HepG2 (cell line): ENCODE measurements around the gene E2F1. TPM values are rescaled to one million over a fixed set of nuclear protein-coding genes. Genes with fewer than 3 reads are reported as not detected.

Source experiments
- FOXK1 ChIP-seq: sonication (generic); formaldehyde crosslinking; IDR thresholded peaks from 2 replicates; pipeline ENCODE4 v1.4.0; 2020; ENCODE audit warnings: low read depth, missing genetic modification reagents, borderline replicate concordance
- HNF1A ChIP-seq, 2 experiments: sonication (generic) in 1 of 2; formaldehyde crosslinking in 1 of 2; IDR thresholded peaks; 2 replicates each; pipeline versions ENCODE4 v1.4.0 to v1.6.1; 2016 to 2020; ENCODE audit warnings: borderline replicate concordance in 1 of 2, low read depth in 1 of 2, mild to moderate bottlenecking in 1 of 2, missing genetic modification reagents in 1 of 2
- MIER3 ChIP-seq: IDR thresholded peaks from 2 replicates; pipeline ENCODE4 v1.6.1; 2016; ENCODE audit warnings: missing compliant biosample characterization, borderline replicate concordance
- NBN ChIP-seq: fragments of 450-650 bp; conservative IDR thresholded peaks from 2 replicates; pipeline ENCODE4 v1.6.1; 2017
- NKX3-1 ChIP-seq: sonication (generic); formaldehyde crosslinking; IDR thresholded peaks from 2 replicates; pipeline ENCODE4 v1.5.0; 2020; ENCODE audit warnings: missing genetic modification reagents
- SMAD3 ChIP-seq: sonication (generic); formaldehyde crosslinking; IDR thresholded peaks from 2 replicates; pipeline ENCODE4 v1.4.0; 2020; ENCODE audit warnings: missing genetic modification reagents
- SNAPC4 ChIP-seq: sonication (generic); formaldehyde crosslinking; IDR thresholded peaks from 2 replicates; pipeline ENCODE4 v1.4.0; 2020; ENCODE audit warnings: mild to moderate bottlenecking, missing genetic modification reagents
- SUZ12 ChIP-seq: fragments of 150-350 bp; IDR thresholded peaks from 2 replicates; pipeline ENCODE4 v1.6.1; 2014; ENCODE audit warnings: low read depth, low read length
- ZBED4 ChIP-seq: sonication (generic); formaldehyde crosslinking; IDR thresholded peaks from 2 replicates; pipeline ENCODE4 v1.4.0; 2020; ENCODE audit warnings: missing genetic modification reagents, borderline replicate concordance
- ZNF350 ChIP-seq: sonication (generic); formaldehyde crosslinking; IDR thresholded peaks from 2 replicates; pipeline ENCODE4 v1.4.0; 2020; ENCODE audit warnings: mild to moderate bottlenecking, low read depth, missing genetic modification reagents, borderline replicate concordance
- ZNF598 ChIP-seq: sonication (generic); formaldehyde crosslinking; IDR thresholded peaks from 2 replicates; pipeline ENCODE4 v1.5.1; 2020; ENCODE audit warnings: mild to moderate bottlenecking, missing genetic modification reagents, borderline replicate concordance
- ZNF772 ChIP-seq: sonication (generic); formaldehyde crosslinking; IDR thresholded peaks from 2 replicates; pipeline ENCODE4 v1.5.0; 2020; ENCODE audit warnings: mild to moderate bottlenecking, missing genetic modification reagents
- ZNF792 ChIP-seq: IDR thresholded peaks from 2 replicates; pipeline ENCODE4 v1.6.1; 2016
- polyA plus RNA-seq, 8 experiments: library from polyadenylated mRNA; depleted of rRNA in 3 of 8; stranded (reverse) in 7 of 8; unstranded in 1 of 8; fragments of >200 nt; fragmentation: Illumina TruSeq in 4 of 8; extraction: Trizol in 4 of 8; gene quantifications; 2 replicates each; pipeline versions ENCODE4 v1.2.1 to v1.2.3, GENCODE V29; 2011 to 2016; ENCODE audit warnings: low read depth in 4 of 8, missing spikeins in 1 of 8, mixed read lengths in 1 of 8; ENCODE audit not compliant: insufficient read depth in 1 of 8
- total RNA-seq, 5 experiments: library from RNA; depleted of rRNA; stranded (reverse); fragments of >200 nt; fragmentation: Illumina TruSeq; extraction: Trizol; gene quantifications; 2 replicates each; pipeline ENCODE4 v1.2.3, GENCODE V29; 2016; ENCODE audit warnings: low read depth in 1 of 5

E2F1 gene
- total and polyA plus RNA-seq, 2 of the 13 experiments (the other 11 are each of a cell fraction or from before 2014, with no cell fraction given): 25.5 to 39.4 TPM

GRCh38 chr20:33663161-33664084 lies 22.8 kb downstream of the E2F1 start (continued):
- no peak for TF ChIP-seq ZBED4 (CRISPR knock-in tag)
- TF ChIP-seq ZNF772 (CRISPR knock-in tag): peak; percentile 97
- TF ChIP-seq ZNF350 (CRISPR knock-in tag): peak; percentile 90
- no peak for TF ChIP-seq SUZ12
- TF ChIP-seq ZNF598 (CRISPR knock-in tag): peak; percentile 98
- TF ChIP-seq SNAPC4 (CRISPR knock-in tag): no peak
- TF ChIP-seq ZNF792 (CRISPR knock-in tag): peak; percentile 83; the same call in 1 of the 2 replicates
- TF ChIP-seq SMAD3 (CRISPR knock-in tag): no peak
- no peak for TF ChIP-seq FOXK1 (CRISPR knock-in tag)
- no peak for TF ChIP-seq HNF1A (IDR thresholded peaks at IDR 0.05; ENCODE audit: low read depth)
- peak; percentile 66; the same call in 1 of the 2 replicates for TF ChIP-seq HNF1A (CRISPR knock-in tag; IDR thresholded peaks at IDR 0.05; ENCODE audit: borderline replicate concordance)
- 0 out of 2 replicates have a peak, but pooled peaks have one; percentile 44 for TF ChIP-seq NKX3-1 (CRISPR knock-in tag)
- TF ChIP-seq NBN: no peak
- TF ChIP-seq MIER3: 0 out of 2 replicates have a peak, but pooled peaks have one; percentile 16
